G401 (cell line): ENCODE measurements around the gene IGFBP3. TPM values are rescaled to one million over a fixed set of nuclear protein-coding genes. Genes with fewer than 3 reads are reported as not detected.

ENCODE experiments used
- DNase-seq: peaks from one replicate; pipeline ENCODE4 v3.0.0-alpha.2; 2015; ENCODE audit warnings: low spot score
- in situ Hi-C: cut with HindIII; loops from 2 replicates; pipeline ENCODE4 v1.10.0; 2016; ENCODE audit warnings: low sequenced_read_pairs, mixed read lengths
- total RNA-seq: library from RNA; depleted of rRNA; stranded (reverse); fragments of >200 nt; shearing (Covaris generic); gene quantifications from 2 replicates; pipeline ENCODE4 v1.2.3, GENCODE V29; 2014; rRNA removed

Gene IGFBP3
- total RNA-seq, 1 experiment from 2014 or later, result 17.4 TPM

DNA sequence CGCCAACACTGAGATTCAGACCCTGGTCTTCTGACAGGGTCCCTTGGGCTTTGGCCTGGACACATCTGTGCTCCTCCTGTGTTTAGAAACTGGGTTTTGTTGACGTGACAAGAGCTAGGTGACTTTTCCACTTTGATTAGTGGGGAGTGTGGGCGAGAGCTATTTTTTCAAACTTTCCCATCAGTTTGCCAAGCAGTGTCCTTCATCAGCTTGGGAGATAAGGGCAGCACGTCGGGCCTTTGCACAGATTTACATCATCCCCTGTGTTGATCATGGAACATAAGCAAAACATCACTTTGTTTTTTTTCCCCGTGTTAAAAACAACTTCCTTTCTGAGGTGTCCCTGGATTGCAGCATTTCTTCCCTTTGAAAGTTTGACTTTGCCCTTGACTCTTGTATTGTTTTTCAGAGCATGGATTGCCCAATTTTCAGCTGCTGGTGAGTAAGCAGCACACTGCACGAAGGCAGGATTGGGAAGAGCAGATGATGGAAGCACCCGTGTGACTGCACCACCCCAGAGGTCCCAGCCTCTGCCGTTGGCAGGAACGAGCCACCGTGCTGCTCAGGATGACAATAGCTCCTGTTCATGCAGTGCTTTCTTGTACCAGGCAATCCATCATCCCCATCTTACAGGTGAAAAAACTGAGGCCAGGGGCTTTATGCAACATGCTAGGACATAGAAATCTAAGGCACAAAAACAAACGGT, 39.2 kb downstream of the IGFBP3 start:
- in situ Hi-C loops, result no loop called here
- no peak for DNase-seq

DNA sequence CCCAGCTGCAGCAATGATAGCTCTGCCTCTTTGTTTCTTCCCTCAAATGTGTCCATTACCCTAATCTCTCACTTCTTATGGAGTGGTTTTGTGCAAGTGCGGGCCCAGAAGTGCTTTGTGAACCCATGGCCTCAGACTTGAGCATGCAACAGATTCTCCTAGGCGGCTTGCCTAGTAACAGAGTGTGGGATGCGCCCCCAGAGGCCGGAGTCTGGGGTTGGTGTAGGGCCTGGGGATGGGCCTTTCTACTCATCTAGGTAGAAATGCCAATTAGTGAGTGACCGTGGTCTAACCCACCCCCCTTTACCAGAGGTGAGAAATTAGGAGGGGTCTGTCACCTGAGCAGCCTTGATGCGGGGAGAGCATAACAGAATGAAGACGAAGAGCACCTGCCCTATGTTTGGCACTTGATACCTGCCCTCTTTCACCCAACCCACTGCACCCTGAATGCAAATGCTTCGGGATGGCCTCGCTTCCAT, 39.8 kb downstream of the IGFBP3 start:
- DNase-seq, result no peak
- in situ Hi-C loops, result no loop called here

DNA sequence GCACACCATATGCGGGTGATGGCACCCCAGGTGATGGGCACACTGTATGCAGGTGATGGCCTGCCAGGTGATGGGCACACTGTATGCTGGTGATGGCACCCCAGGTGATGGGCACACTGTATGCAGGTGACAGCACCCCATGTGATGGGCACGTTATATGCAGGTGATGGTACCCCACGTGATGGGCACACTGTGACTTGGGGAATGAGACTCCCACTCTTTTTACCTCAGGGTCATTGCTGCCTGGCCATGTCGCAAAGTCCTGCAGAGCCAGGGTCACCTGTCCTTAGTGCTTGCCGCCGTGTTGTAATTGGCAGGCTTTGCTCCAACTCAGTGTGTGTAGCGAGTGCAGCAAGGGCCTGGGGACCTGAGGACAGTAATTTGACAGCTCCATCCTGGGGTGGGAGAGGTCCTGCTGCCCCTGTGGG, 40.6 kb downstream of the IGFBP3 start:
- DNase-seq, result no peak
- in situ Hi-C loops, result no loop called here

DNA sequence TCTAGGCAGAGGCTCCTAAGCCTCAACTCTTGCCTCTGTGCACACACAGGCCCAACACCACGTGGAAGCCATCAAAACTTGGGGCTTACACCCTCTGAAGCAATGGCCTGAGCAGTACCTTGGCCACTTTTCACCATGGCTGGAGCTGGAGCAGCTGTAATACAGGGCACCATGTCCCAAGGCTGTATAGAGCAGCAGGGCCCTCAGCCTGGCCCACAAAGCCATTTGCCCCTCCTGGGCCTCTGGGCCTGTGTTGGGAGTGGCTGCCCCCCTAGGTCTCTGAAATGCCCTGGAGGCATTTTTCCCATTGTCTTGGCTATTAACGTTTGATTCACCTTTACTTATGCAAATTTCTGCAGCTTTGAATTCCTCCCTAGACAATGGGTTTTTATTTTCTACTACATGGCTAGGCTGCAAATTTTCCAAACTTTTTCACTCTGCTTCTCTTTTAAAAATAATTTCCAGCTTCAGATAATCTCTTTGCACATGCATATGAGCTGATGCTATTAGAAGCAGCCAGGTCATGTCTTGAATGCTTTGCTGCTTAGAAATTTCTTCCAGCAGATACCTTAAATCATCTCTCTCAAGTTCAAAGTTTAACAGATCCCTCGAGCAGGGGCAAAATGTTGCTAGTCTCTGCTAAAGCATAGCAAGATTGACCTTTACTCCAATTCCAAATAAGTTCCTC, 42.5 kb downstream of the IGFBP3 start:
- DNase-seq, result no peak
- in situ Hi-C loops, result no loop called here

DNA sequence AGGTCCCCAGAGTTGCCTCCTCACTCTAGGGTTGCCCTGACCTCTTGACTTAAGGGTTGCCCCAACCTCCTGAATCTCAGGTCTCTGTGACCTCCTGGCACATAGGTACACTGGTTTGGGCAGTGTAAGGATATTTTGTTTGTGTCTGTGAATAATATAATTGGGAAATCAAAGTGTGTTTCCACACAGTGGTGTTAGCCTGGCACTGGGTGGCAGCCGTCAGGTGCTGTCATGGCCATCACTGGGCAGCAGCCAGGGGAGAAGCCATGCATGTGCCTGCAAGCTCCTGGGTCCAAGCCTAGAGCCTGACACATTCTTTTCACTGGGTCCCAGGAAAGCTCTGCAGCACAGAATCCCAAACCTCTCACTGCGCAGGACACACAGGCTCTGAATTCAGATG, 44.6 kb downstream of the IGFBP3 start:
- no peak for DNase-seq
- in situ Hi-C loops, result no loop called here

DNA sequence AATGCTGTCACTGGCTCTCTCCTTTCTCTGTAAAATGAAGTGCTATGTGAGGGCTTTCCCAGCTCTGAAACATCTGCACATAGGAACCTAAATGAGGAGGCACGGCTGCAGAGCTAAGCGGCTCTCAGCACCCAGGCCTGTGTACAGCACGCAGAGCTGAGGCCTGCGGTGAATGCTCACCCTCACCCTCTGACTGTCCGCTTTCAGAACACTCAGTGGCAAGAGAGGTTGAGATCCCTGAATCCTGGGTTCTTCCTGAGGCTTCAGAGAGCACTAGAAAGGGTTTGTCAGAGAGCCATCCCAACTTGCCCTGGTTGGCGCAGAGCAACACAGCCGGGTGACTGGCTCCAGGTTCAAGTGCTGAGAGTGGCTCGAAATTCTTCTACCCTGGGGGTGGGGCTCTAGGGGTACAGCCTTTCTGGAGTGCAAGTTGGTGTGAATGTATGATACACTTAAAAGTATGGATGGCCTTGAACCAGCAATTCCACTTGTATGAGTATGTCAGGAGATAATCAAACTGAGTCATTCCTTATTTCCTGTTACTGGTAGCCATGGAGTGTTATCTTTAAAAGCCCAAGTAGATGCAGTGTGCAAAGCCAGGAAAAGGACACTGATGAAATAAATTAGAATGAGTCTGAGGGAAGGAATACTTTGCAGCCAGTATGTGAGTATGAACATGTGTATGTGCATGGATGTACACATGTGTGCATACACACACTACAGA, 46.5 kb downstream of the IGFBP3 start:
- in situ Hi-C loops, result no loop called here
- DNase-seq, result no peak

DNA sequence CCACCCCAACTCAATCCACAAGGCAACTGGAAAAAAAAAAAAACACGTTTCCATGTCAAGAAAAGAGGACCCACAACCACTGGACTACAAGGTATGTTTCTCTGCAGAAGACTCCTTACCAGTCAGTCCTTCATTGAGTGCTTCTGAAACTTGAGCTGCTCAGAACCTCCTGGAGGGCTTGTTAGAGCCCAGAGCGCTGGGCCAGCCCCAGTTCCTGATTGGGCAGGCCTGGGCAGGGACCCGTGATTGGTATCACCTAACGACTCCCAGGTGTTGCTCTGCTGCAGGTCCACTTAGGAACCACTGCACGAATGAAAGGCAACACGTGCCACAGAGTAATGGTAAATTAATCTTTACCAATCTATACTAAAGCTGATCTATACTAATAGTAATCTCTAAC, 47.7 kb downstream of the IGFBP3 start:
- in situ Hi-C loops, result no loop called here
- no peak for DNase-seq

DNA sequence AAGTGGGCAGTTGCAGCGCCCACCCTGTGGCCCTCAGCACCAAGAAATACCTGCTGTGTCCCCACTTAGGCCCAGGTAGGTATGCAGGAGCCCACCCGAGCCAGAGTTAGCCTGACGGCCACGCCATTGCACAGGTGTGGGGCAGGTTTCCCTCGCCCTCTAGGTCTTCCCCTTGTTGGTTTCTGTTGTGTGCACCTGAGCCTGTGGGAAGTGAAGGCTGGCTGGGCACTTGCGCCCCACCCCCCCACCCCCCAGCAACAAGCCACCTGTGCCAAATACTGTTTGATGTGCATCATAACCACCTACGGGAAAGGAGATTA, 48.1 kb downstream of the IGFBP3 start, which contains the start of gene CCDC201:
Gene CCDC201 (minus strand): TSS at position 48 of the 320 bp plus-strand sequence. CDS start 75 bp downstream, outside the sequence.
- in situ Hi-C loops, result no loop called here
- DNase-seq, result no peak

DNA sequence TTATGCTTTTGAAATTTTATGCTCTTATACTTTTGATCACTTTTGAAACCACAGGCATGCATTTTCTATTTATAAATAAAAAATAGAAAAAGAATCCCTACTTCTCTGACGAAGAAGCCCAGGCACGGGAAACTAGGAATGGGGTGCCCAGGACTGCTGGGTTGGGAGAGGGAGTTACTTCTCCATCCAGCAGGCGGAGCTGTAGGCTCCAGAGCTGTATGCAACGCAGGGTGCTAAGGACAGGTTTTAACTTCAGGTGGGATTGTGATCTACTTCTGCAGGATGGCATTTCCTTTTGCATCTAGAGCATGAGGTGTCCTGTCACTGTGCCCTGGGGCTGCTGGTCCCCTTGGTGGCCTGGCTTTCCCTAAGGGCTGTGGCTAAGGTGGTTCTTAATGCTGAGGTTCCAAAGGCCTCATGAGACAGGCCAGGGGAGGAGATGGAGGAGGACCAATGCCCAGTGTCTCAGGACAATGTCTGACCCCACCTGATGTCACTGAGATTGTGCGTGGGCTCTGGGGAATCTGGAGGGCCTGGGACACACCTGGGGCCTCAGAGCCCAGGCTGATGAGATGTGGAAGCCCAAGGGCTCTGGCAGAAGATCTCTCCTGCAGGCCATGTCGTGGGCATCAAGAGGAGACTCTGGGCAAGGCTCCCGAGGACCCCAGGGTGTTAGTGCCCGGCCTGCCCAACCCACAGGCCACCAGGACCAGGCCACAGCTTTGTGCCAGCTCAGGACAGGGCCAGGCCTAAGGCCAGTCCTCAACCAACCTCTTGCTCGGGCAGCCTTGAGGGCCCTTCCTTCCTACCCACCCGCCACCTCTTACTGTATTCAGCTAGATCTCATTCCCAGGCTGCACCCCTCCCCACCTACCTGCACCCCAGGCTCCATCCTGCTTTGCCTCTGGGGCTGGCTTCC, 48.7 kb downstream of the IGFBP3 start:
- in situ Hi-C loops, result no loop called here
- DNase-seq, result no peak

DNA sequence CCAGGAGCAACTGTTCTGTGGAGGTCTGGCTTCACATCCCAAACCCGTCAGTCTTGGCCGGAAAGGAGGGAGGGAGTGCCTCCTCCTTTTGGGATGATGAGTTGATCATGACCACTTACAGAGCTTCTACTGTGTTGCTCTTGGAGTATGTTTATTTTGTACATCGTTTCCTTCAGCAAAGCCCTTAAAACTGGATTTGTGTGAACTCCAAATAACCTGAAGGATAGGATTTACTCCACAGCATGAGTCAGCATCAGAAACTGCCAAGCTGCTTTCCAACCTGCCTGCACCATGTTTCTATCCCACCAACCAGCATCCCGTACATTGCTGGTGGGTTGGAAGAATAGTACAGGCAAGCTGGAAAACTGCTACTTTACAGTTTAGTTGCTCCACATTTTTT, 51.6 kb downstream of the IGFBP3 start:
- in situ Hi-C loops, result no loop called here
- no peak for DNase-seq

DNA sequence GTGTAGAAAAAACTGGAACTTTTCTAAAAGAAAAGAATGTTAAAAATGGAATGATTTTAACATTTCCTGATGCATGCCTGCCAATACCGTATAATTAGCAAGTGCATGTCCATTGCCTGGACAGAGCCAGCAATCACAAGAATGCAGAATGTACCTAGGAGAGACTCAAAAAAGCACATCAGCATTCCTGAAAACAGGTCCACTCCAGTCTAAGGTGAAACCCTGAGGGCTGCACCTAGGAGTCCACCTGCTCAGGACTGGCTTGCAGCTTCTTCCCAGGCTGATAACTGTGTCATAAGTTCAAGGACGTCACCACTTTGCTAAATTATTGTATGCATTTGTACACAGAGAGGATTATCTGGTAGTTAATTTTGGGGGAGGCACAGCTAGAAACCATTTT, 53.6 kb downstream of the IGFBP3 start:
- DNase-seq, result no peak
- in situ Hi-C loops, result no loop called here

DNA sequence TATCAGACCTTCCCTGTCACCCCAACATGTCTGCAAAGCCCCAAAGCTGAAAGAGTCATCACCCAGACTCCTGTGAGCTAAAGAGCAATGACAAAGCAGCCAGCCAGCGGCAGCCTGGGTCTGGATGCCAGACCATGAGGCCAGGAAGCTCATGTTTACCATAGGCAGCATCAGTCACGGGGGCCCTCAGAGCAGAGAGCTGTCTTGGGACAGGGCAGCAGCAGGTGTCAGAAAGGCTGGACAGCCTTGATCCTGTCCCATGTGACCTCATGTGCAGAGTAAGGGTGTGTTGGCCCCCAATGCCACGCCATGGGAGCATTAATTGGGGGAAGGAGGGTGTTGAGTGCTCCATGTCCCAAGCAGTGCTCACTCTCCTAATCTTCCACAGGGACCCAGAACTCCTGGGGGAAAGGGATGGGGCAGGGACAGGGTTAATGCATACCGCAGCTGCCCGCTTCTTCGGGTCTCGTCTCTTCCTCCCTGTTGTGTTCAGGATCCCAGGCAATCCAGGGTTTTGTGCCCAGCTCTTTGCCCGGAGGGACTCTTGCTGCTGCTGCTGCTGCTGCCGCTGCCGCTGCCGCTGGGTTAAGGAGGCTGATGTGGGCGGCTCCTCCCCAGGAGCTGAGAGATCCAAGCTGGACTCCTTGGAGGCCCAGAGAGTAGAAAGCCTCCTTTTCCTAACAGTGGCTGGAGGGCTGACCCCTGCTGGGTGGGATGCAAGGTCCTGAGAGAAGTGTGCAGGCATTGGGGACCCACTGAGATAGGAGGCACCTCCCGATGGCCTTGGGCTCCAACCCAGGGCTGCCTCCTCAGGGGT, 55.3 kb downstream of the IGFBP3 start:
- no peak for DNase-seq
- in situ Hi-C loops, result no loop called here

DNA sequence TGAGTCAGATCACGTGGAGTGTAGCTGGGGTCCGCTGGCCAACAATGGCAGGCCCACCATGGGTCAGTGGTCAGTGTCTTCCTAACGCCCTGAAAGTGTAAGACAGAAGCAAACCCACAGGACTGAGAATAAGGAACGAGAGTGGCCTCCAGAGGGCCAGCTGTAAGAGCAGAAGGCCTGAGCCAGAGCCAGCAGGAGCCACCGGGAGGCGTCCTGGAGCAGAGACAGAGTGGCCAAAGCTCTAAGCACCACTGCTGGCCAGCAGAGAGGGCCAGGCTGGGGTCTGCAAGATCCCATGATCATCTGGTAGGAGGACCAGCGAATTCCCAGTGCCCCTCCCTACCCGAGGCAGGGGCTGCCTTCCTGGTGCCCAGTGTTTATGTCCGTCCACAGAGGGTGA, 57.4 kb downstream of the IGFBP3 start:
- DNase-seq, result no peak

More for the DNA sequence above, 57.4 kb downstream of the IGFBP3 start:
- in situ Hi-C loops, result no loop called here

Other genes starting within 250 kb of the IGFBP3 start
- gene CCDC201, start 48.2 kb downstream of the IGFBP3 start, total RNA-seq, result not detected in 2 replicates
- not detected in 2 replicates for gene IGFBP1, start 32.8 kb downstream of the IGFBP3 start, total RNA-seq